Measurements from ENCODE around the gene NUMB. TPM values are rescaled to one million over a fixed set of nuclear protein-coding genes. Genes with fewer than 3 reads are reported as not detected.

NUMB gene
- total and polyA plus RNA-seq, 12 donors, result 18.9 to 42.6 (median 32.0) TPM

- Histone ChIP-seq H3K4me1 (no peaks in the 10 kb centered on the region), H3K36me3 (no peaks in the 10 kb centered on the region), H3K27me3 (no peaks in the 10 kb centered on the region), H3K9me3 (no peaks in the 10 kb centered on the region), H3K4me3 (no peak overlapping the region), H3K27ac (no peak overlapping the region)
- 93 to 95% methylated on average over 30 of the region's 30 CpGs for WGBS, 2 donors
- ATAC-seq (peak in 1 of 8 donors; percentile 34), DNase-seq (no peak)
- TF ChIP-seq, protein P1, sequence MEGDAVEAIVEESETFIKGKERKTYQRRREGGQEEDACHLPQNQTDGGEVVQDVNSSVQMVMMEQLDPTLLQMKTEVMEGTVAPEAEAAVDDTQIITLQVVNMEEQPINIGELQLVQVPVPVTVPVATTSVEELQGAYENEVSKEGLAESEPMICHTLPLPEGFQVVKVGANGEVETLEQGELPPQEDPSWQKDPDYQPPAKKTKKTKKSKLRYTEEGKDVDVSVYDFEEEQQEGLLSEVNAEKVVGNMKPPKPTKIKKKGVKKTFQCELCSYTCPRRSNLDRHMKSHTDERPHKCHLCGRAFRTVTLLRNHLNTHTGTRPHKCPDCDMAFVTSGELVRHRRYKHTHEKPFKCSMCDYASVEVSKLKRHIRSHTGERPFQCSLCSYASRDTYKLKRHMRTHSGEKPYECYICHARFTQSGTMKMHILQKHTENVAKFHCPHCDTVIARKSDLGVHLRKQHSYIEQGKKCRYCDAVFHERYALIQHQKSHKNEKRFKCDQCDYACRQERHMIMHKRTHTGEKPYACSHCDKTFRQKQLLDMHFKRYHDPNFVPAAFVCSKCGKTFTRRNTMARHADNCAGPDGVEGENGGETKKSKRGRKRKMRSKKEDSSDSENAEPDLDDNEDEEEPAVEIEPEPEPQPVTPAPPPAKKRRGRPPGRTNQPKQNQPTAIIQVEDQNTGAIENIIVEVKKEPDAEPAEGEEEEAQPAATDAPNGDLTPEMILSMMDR (IDR thresholded peaks at IDR 0.05), result no peak
- intact Hi-C loops (cut with DNase I), result no loop called here
Observed at GRCh38 chr14:73251516-73252215, 206.7 kb downstream of the NUMB start.

DNA sequence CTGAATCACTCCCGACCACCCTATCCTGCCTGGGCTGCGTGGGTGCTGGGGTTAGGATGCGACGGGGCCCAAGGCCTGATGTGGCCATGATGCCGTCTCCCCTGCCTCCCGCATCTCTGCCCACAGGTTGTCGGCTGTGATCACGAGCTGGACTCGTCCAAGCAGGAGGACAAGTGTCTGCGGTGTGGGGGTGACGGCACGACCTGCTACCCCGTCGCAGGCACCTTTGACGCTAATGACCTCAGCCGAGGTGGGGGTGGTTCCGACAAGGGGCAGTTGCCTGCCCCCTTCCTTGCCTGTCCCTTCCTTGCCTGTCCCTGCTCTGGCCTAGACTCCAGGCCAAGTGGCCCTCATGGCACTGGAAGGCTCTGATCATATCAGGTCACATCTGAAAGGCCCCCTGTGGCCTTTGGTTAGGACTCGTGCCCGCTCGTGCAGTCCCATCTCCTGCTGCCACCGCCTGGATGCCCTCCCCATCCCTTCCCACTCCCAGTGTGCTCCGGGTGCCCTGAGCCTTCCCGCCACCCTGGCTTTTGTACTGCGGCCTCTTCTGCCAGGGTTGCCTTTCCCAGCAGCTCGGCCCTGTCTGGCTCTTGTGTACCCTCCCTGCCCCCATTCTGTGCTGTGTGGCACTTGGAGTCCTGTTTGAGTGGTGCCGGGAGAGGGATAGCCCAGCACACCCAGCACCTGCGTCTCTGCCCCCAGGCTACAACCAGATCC, 207.4 kb downstream of the NUMB start:
- H3K9me3 ChIP-seq, result no peaks in the 10 kb centered on the region
- peaks cover 0 to 5% (median 2%) of the 10 kb centered on the region in 9 donors for H3K4me1 ChIP-seq
- H3K4me3 ChIP-seq, result no peak overlapping the region
- TF ChIP-seq, protein P1 (IDR thresholded peaks at IDR 0.05), result no peak
- WGBS, 2 donors, result 90 to 91% methylated on average over 25 to 27 of the region's 27 CpGs
- DNase-seq, result no peak
- intact Hi-C loops (cut with DNase I), result no loop called here
- peaks cover 0 to 4% (median 2%) of the 10 kb centered on the region in 7 donors for H3K27me3 ChIP-seq
- no peaks in the 10 kb centered on the region for H3K36me3 ChIP-seq
- ATAC-seq, result no peak
- no peak overlapping the region for H3K27ac ChIP-seq

GRCh38 chr14:73250317-73250713, 208.0 kb downstream of the NUMB start:
- no peaks in the 10 kb centered on the region for H3K9me3 ChIP-seq
- TF ChIP-seq, protein P1 (IDR thresholded peaks at IDR 0.05), result no peak
- no peak overlapping the region for H3K27ac ChIP-seq
- no peak overlapping the region for H3K4me3 ChIP-seq
- H3K36me3 ChIP-seq, result no peaks in the 10 kb centered on the region
- intact Hi-C loops (cut with DNase I), result no loop called here
- DNase-seq, result no peak
- ATAC-seq, result no peak
- WGBS, 2 donors, result 91 to 93% methylated on average over 11 of the region's 11 CpGs
- peaks cover 6 to 10% (median 8%) of the 10 kb centered on the region in 7 donors for H3K27me3 ChIP-seq
- H3K4me1 ChIP-seq, result peaks cover 0 to 11% (median 8%) of the 10 kb centered on the region in 9 donors

DNA sequence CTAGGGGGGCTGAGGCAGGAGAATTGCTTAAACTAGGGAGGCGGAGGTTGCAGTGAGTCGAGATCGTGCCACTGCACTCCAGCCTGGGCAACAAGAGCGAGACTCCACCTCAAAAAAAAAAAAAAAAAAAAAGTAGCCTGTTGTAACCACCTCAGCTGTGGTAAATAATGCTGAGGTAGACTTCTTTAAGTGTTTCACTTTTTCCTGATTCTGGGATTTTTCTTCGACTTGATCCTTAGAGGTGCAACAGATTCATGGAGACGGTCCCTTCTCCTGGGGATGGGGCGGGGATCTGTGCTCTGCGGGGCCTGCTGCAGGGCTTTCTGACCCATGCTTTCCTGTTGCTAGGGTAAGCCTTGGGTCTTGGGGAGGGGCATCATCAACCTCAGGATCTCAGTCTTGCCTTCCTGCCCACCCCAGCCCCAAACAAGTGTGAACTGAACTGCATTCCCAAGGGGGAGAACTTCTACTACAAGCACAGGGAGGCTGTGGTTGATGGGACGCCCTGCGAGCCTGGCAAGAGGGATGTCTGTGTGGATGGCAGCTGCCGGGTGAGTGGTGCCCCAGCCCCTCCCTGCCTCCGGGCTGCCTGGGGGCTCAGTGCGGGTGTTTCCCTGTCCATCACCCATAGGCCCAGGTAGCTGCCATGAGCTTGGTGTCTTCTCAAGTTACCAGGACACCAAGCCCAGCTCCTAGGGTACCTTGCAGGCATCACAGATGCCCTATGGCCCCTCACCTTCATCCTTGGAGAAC, 208.6 kb downstream of the NUMB start:
- Histone ChIP-seq H3K9me3 (no peaks in the 10 kb centered on the region), H3K4me3 (no peak overlapping the region), H3K4me1 (peaks cover 0 to 15% (median 9%) of the 10 kb centered on the region in 9 donors), H3K27ac (no peak overlapping the region), H3K36me3 (no peaks in the 10 kb centered on the region), H3K27me3 (peaks cover 6 to 16% (median 13%) of the 10 kb centered on the region in 7 donors)
- DNase-seq, result no peak
- ATAC-seq, result no peak
- TF ChIP-seq, protein P1 (IDR thresholded peaks at IDR 0.05), result no peak
- intact Hi-C loops (cut with DNase I), result no loop called here
- 87 to 90% methylated on average over 13 of the region's 13 CpGs for WGBS, 2 donors

Data from heart right ventricle (tissue), 16 donors.